GM21576 (cell line): ENCODE measurements around the gene MAGI1.

Experiments used
- ATAC-seq: cut with Tn5 transposase; IDR thresholded peaks from one replicate; pipeline ENCODE4 v1.9.1; 2021; ENCODE audit warnings: mild to moderate bottlenecking, moderate library complexity; ENCODE audit not compliant: unreplicated experiment

Gene MAGI1

GRCh38 chr3:66015841-66016240 lies 22.9 kb downstream of the MAGI1 start:
- ATAC-seq, result no peak

GRCh38 chr3:66014651-66015050 lies 24.1 kb downstream of the MAGI1 start:
- no peak for ATAC-seq

GRCh38 chr3:66014056-66014455 lies 24.7 kb downstream of the MAGI1 start:
- ATAC-seq, result no peak

- ATAC-seq, result no peak
Measured at GRCh38 chr3:66012711-66013110, 26.0 kb downstream of the MAGI1 start.

- ATAC-seq, result no peak
Measured at GRCh38 chr3:66010739-66011655, 27.7 kb downstream of the MAGI1 start.

GRCh38 chr3:66010348-66010738 lies 28.4 kb downstream of the MAGI1 start:
- no peak for ATAC-seq

- ATAC-seq, result no peak
Measured at GRCh38 chr3:66004244-66004643, 34.5 kb downstream of the MAGI1 start.

- ATAC-seq, result no peak
Measured at GRCh38 chr3:66001626-66002025, 37.1 kb downstream of the MAGI1 start.

GRCh38 chr3:66000506-66000905 lies 38.2 kb downstream of the MAGI1 start:
- no peak for ATAC-seq

GRCh38 chr3:65999606-66000005 lies 39.1 kb downstream of the MAGI1 start:
- ATAC-seq, result no peak

GRCh38 chr3:65996589-65996988 lies 42.1 kb downstream of the MAGI1 start:
- ATAC-seq, result no peak

GRCh38 chr3:65995515-65995914 lies 43.2 kb downstream of the MAGI1 start:
- no peak for ATAC-seq

GRCh38 chr3:65995030-65995429 lies 43.7 kb downstream of the MAGI1 start:
- no peak for ATAC-seq

GRCh38 chr3:65993134-65993900 lies 45.4 kb downstream of the MAGI1 start:
- no peak for ATAC-seq

- ATAC-seq, result no peak
Measured at GRCh38 chr3:65992106-65992505, 46.6 kb downstream of the MAGI1 start.

- ATAC-seq, result no peak
Measured at GRCh38 chr3:65988411-65989180, 50.1 kb downstream of the MAGI1 start.

- ATAC-seq, result no peak
Measured at GRCh38 chr3:65986285-65986684, 52.4 kb downstream of the MAGI1 start.

- ATAC-seq, result no peak
Measured at GRCh38 chr3:65984975-65985374, 53.7 kb downstream of the MAGI1 start.

- ATAC-seq, result no peak
Measured at GRCh38 chr3:65983100-65983499, 55.6 kb downstream of the MAGI1 start.

GRCh38 chr3:65979731-65980130 lies 59.0 kb downstream of the MAGI1 start:
- no peak for ATAC-seq

- no peak for ATAC-seq
Measured at GRCh38 chr3:65979162-65979561, 59.6 kb downstream of the MAGI1 start.
